Mucosa of descending colon (tissue), 3 donors: ENCODE measurements around the gene SAP30BP. TPM values are rescaled to one million over a fixed set of nuclear protein-coding genes. Genes with fewer than 3 reads are reported as not detected.

Experiments
- ATAC-seq: fragments of 200-7000 bp; cut with Tn5 transposase; one replicate; pipeline ENCODE4 v1.9.1; 2020; ENCODE audit warnings: mild to moderate bottlenecking, moderate library complexity
- DNase-seq, 3 donors: peaks; one replicate each; pipeline ENCODE4 v3.0.0-alpha.2; 2020
- H3K36me3 ChIP-seq: fragments of 200-600 bp; one replicate; pipeline ENCODE4 v1.8.0; 2021; ENCODE audit warnings: low read depth, mild to moderate bottlenecking
- H3K4me1 ChIP-seq: fragments of 200-600 bp; one replicate; pipeline ENCODE4 v1.8.0; 2021; ENCODE audit warnings: low read depth, mild to moderate bottlenecking
- H3K4me3 ChIP-seq: fragments of 200-600 bp; one replicate; pipeline ENCODE4 v1.8.0; 2021; ENCODE audit warnings: mild to moderate bottlenecking
- H3K9me3 ChIP-seq: fragments of 200-600 bp; one replicate; pipeline ENCODE4 v1.8.0; 2021; ENCODE audit warnings: mild to moderate bottlenecking
- CTCF ChIP-seq: fragments of 200-600 bp; IDR thresholded peaks from one replicate; pipeline ENCODE4 v1.8.0; 2022; ENCODE audit warnings: antibody characterized with exemption, mild to moderate bottlenecking
- intact Hi-C, 2 donors: fragments of 100-400 bp; cut with DNase I in 1 of 2; cut with micrococcal nuclease in 1 of 2; formaldehyde crosslinking; loops; one replicate each; pipeline versions ENCODE4 v1.11.0 to v1.11.1; 2022; cut with DNase I, micrococcal nuclease
- total RNA-seq, 3 donors: library from RNA; stranded (reverse); fragmentation: NEBNext Ultra II Directional in 2 of 3; extraction: Animal tissue kit (Norgen Biotek cat#: 25700) in 2 of 3; gene quantifications; one replicate each; pipeline versions ENCODE4 v1.2.1 to v1.2.4, GENCODE V29; 2021 to 2023
- donor health status: DM: no; HTN: no; CAD: no; lungs with moderate emphysema.
- donor health status: DM: no; HTN: no; CAD: no.
- donor health status: DM: no; HTN: yes; CAD: no.

Gene SAP30BP
- total RNA-seq, 3 donors from 2014 or later, result 76.5 to 83.8 (median 76.9) TPM

GRCh38 chr17:75672011-75672410 lies 4.9 kb downstream of the SAP30BP start:
- ATAC-seq (no peak), DNase-seq (no peak)
- no peak for TF ChIP-seq CTCF
- Histone ChIP-seq H3K4me3 (no peak overlapping the region), H3K9me3 (no peaks in the 10 kb centered on the region), H3K36me3 (no peaks in the 10 kb centered on the region), H3K4me1 (peaks cover 18% of the 10 kb centered on the region)
- intact Hi-C loops, result loop anchor here in 1 of 2 donors (5.0 kb wide), 1 partner anchor 80 kb away; no protein-coding TSS in a partner anchor

GRCh38 chr17:75673487-75673886 lies 6.3 kb downstream of the SAP30BP start:
- Histone ChIP-seq H3K4me3 (no peak overlapping the region), H3K9me3 (no peaks in the 10 kb centered on the region), H3K4me1 (peaks cover 9% of the 10 kb centered on the region), H3K36me3 (no peaks in the 10 kb centered on the region)
- no peak for TF ChIP-seq CTCF
- intact Hi-C loops, result loop anchor here in 1 of 2 donors (5.0 kb wide), 1 partner anchor 79 kb away; no protein-coding TSS in a partner anchor
- ATAC-seq (no peak), DNase-seq (no peak)

- Histone ChIP-seq H3K4me1 (peaks cover 13% of the 10 kb centered on the region), H3K9me3 (no peaks in the 10 kb centered on the region), H3K4me3 (no peak overlapping the region), H3K36me3 (no peaks in the 10 kb centered on the region)
- no peak for TF ChIP-seq CTCF
- DNase-seq (no peak), ATAC-seq (no peak)
- intact Hi-C loops, result loop anchor here in 1 of 2 donors (5.0 kb wide), 1 partner anchor 71 kb away; no protein-coding TSS in a partner anchor
These were observed 9.3 kb downstream of the SAP30BP start for GRCh38 chr17:75676461-75676860.

- Histone ChIP-seq H3K4me3 (no peak overlapping the region), H3K4me1 (peaks cover 20% of the 10 kb centered on the region), H3K9me3 (no peaks in the 10 kb centered on the region), H3K36me3 (no peaks in the 10 kb centered on the region)
- TF ChIP-seq CTCF, result peak; percentile 22
- intact Hi-C loops, result loop anchor here in 1 of 2 donors (5.0 kb wide), 1 partner anchor 68 kb away; no protein-coding TSS in a partner anchor
- ATAC-seq (peak; percentile 72), DNase-seq (peak in 2 of 3 donors; percentile 48 to 75)
These were observed 12.6 kb downstream of the SAP30BP start for GRCh38 chr17:75679706-75680211.

GRCh38 chr17:75680431-75680830 lies 13.3 kb downstream of the SAP30BP start:
- Histone ChIP-seq H3K9me3 (no peaks in the 10 kb centered on the region), H3K36me3 (no peaks in the 10 kb centered on the region), H3K4me3 (no peak overlapping the region), H3K4me1 (peaks cover 17% of the 10 kb centered on the region)
- intact Hi-C loops, result no loop called here
- ATAC-seq (no peak), DNase-seq (peak in 1 of 3 donors; percentile 18)
- TF ChIP-seq CTCF, result no peak
